Left colon (tissue), 2 donors: Measurements from ENCODE around the gene LARP1B. TPM values are rescaled to one million over a fixed set of nuclear protein-coding genes. Genes with fewer than 3 reads are reported as not detected.
"Not testable (repeated sequence)": the region's sequence is repeated elsewhere in the genome, so short reads cannot be mapped to it uniquely, and the experiment has no call there.

Source experiments
- ATAC-seq: fragments of 200-7000 bp; cut with Tn5 transposase; one replicate; pipeline ENCODE4 v1.9.1; 2020; ENCODE audit warnings: mild to moderate bottlenecking, moderate library complexity
- DNase-seq, 2 donors: peaks; one replicate each; pipeline ENCODE4 v3.0.0-alpha.2; 2020
- intact Hi-C, 2 donors: fragments of 100-400 bp; cut with DNase I in 1 of 2; cut with micrococcal nuclease in 1 of 2; formaldehyde crosslinking; loops; one replicate each; pipeline versions ENCODE4 v1.11.2 to v1.14.0; 2022; cut with DNase I, micrococcal nuclease
- total RNA-seq, 2 donors: library from RNA; stranded (reverse); fragmentation: NEBNext Ultra II Directional; extraction: Animal tissue kit (Norgen Biotek cat#: 25700); gene quantifications; one replicate each; pipeline ENCODE4 v1.2.1, GENCODE V29; 2021
- donor health status: DM: no; HTN: no; CAD: no.
- donor health status: DM: yes; HTN: yes; CAD: no.

LARP1B gene
- total RNA-seq, 2 donors from 2014 or later = 30.1 to 33.8 TPM

- no peak for ATAC-seq
- no peak for DNase-seq
- intact Hi-C loops = no loop called here
These were observed 116.4 kb downstream of the LARP1B start for GRCh38 chr4:128177498-128177897.

- DNase-seq (no peak), ATAC-seq (no peak)
- intact Hi-C loops = no loop called here
These were observed 125.5 kb downstream of the LARP1B start for GRCh38 chr4:128186623-128187022.

GRCh38 chr4:128191115-128191781 is 130.1 kb downstream of the LARP1B start:
- ATAC-seq (peak; percentile 92), DNase-seq (peak; percentile 54 to 68)
- intact Hi-C loops = loop anchor here in 1 of 2 donors (5.0 kb wide), 1 partner anchor 671 kb away; no protein-coding TSS in a partner anchor

- ATAC-seq (no peak), DNase-seq (no peak)
- intact Hi-C loops = no loop called here
These were observed 159.4 kb downstream of the LARP1B start for GRCh38 chr4:128220286-128221235.

GRCh38 chr4:128221586-128221985 is 160.5 kb downstream of the LARP1B start:
- ATAC-seq = no peak
- intact Hi-C loops = no loop called here

GRCh38 chr4:128225148-128225547 is 164.0 kb downstream of the LARP1B start:
- ATAC-seq (no peak), DNase-seq (no peak)
- intact Hi-C loops = no loop called here

More at GRCh38 chr4:128221586-128221985, 160.5 kb downstream of the LARP1B start:
- no peak for DNase-seq

GRCh38 chr4:128227991-128228571 is 167.0 kb downstream of the LARP1B start:
- ATAC-seq (no peak), DNase-seq (no peak)
- intact Hi-C loops = no loop called here

GRCh38 chr4:128228845-128229795 is 168.0 kb downstream of the LARP1B start:
- intact Hi-C loops = no loop called here
- no peak for DNase-seq
- no peak for ATAC-seq

GRCh38 chr4:128232719-128233118 is 171.6 kb downstream of the LARP1B start:
- intact Hi-C loops = no loop called here
- ATAC-seq = no peak
- no peak for DNase-seq

GRCh38 chr4:128234836-128235235 is 173.7 kb downstream of the LARP1B start:
- DNase-seq (no peak), ATAC-seq (no peak)
- intact Hi-C loops = no loop called here

GRCh38 chr4:128241019-128241418 is 179.9 kb downstream of the LARP1B start:
- DNase-seq (no peak), ATAC-seq (no peak)
- intact Hi-C loops = no loop called here

- intact Hi-C loops = no loop called here
- no peak for ATAC-seq
- no peak for DNase-seq
These were observed 180.4 kb downstream of the LARP1B start for GRCh38 chr4:128241425-128241913.

GRCh38 chr4:128241981-128242380 is 180.9 kb downstream of the LARP1B start:
- intact Hi-C loops = no loop called here
- DNase-seq (no peak), ATAC-seq (no peak)

- DNase-seq (no peak), ATAC-seq (no peak)
- intact Hi-C loops = no loop called here
These were observed 181.5 kb downstream of the LARP1B start for GRCh38 chr4:128242601-128243000.

- DNase-seq = no peak
- intact Hi-C loops = no loop called here
- ATAC-seq = no peak
These were observed 183.3 kb downstream of the LARP1B start for GRCh38 chr4:128244379-128244778.

GRCh38 chr4:128245391-128245790 is 184.3 kb downstream of the LARP1B start:
- ATAC-seq, DNase-seq, intact Hi-C loops: not testable (repeated sequence)

GRCh38 chr4:128247906-128248305 is 186.8 kb downstream of the LARP1B start:
- DNase-seq (no peak), ATAC-seq (no peak)
- intact Hi-C loops = no loop called here
